Raji (cell line): Measurements from ENCODE around the gene NAA15.

Experiments
- POLR2A ChIP-seq: IDR thresholded peaks from 2 replicates; pipeline ENCODE4 v1.6.1; 2011; ENCODE audit warnings: low read depth, low read length, control low read depth; ENCODE audit not compliant: insufficient read depth

Gene NAA15

DNA sequence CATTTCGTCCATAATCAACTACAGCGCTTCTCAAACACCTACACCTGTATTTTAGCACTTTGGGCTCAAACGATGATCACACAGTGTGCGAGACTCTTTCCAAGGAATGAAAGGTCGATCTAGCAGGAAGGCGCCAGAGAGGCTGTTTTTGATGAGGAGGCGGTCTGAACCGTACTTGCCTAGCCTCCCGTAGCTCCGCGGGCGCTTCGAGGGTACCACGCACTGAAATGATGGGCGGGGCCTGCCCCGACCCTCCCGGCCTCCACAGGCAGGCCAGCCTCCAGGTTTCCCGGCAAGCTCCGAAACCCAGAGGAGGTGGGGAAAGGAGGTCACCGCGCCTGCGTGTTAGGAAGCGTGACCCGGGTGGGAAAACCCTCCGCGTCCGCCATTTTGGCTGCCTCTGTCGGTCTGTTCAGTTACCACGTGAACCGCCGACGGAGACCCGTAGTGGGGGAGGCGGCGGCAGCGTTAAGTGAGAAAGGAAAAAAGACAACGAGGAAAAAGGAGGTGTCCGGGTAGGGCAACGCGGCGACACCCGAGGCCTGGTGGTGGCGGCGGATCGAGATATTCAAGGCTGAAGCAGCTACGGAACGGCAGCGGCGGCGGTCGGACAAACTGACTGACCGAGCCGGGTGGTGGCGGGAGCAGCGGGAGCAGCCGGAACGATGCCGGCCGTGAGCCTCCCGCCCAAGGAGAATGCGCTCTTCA is at the start of gene NAA15:
Gene NAA15, plus strand, starts transcription at position 393 of the 708 bp plus-strand sequence. Its CDS starts 273 bp downstream, at position 666.
- peak; percentile 87 for TF ChIP-seq POLR2A

DNA sequence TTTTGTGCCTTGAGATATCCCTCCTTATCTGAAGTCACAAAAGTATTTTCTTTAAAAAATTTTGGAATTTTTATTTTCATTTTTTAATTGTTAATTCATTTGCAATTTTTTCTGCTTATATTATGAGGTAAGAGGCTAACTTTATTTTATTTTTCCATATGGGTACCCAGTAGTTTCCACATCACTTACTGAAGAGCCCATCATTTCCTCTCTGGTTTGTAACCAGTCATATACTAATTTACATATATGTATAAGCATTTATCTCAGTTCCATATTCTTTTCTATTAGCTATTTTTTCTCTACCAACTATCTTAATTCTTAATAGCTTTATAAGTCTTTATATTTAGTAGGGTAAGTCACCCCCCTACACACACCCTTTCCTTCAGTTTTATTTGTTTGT is 48.3 kb upstream of the NAA15 start:
- TF ChIP-seq POLR2A: no peak

DNA sequence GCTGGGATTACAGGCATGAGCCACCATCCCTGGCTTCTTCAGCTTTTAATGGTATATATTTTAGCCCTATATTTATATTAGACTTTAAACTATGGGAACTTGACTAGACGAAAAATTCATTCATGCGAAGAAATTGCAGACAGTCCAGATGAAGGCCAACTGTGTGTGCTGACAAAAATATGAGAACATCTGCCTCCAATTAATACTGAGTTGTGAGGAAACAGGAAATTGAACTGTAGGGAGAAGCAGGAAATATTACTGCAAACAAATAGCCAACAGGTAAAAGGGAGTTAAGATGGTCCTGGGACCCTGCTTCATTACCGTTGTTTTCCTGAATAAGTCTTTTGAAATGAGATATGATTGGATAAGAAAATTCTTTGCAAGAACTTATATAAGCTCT is 47.6 kb upstream of the NAA15 start:
- no peak for TF ChIP-seq POLR2A

DNA sequence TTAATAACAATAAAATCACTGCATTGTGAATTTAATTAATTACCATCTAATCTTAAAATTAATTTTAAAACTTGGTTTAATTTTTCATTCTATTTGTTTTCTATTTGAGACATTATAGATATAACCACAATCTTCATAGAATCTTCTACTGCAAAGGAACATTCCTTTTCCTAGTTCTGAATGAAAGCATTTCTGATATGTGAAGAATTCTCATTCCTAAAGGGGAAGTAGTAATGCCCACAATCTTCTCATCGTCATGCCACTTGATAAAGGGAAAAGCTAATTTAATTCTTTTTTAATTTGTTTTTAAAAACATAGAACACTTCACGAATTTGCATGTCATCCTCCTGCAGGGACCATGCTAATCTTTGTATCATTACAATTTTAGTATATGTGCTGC is 45.0 kb upstream of the NAA15 start:
- no peak for TF ChIP-seq POLR2A

DNA sequence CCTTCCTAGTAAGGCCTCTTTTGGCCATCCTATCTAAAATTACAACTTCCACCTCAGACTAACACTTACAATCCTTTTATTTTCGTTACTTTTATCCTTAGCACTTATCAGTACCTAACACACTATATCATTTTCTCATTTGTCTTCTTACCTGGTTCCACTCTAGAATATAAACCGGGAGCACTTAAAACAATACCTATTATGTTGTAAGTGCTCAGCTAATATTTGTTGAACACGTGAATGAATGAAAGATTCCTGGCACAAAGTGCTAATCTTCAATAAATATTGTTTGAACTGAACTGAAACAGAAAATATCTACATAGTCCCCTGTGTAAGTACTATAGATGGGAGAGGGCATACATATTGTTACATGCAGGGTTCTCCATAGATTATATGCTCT is 35.7 kb upstream of the NAA15 start:
- TF ChIP-seq POLR2A: no peak

DNA sequence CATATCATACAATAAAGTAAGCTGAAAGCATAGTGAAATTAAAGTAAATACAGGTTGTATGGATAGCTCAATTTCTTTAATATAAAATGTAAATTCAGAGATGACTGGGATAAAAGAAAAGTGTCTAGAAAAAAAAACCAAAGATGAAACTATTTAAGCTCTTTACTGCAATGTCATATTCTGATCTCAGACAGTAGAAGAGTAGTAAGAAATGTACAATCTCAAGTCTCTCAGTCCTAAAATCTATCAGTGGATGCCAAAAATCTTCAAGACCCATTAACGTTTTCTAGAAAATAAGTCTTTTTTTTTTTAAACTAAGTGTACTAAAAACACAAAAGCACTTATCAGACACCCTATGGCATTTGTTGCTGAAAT is 35.1 kb upstream of the NAA15 start:
- TF ChIP-seq POLR2A: no peak

DNA sequence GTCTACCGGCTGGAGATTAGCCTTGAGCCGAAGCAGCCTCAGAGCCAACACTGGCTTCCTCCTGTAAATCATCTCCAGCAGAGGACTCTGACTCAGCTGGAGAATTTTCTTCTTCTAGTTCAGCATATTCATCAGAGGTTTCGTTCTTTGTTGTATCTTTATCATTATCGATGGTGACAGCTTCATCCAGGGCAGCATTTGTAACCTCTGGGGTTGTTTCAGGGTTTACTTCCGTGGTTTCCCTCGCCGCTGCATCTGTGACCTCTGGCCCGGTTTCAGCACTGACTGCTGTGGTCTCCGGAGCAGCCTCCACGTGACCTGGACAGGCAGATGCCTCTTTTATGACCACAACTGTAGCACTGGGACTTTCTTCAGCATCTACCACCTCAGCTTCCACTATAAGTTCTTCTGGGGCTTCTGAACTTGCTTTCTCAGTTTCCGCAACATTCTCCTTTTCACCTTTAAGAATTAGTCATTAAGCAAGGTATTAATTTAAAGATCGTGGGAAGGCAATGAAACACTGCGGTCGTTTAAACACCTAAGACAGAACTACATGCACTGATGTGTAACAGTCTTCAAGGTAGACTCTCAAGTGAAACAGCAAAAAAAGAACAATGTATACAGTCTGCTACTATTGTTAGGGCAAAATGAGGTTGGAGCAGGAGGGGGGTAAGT is 34.6 kb upstream of the NAA15 start:
- TF ChIP-seq POLR2A: peak; percentile 58

DNA sequence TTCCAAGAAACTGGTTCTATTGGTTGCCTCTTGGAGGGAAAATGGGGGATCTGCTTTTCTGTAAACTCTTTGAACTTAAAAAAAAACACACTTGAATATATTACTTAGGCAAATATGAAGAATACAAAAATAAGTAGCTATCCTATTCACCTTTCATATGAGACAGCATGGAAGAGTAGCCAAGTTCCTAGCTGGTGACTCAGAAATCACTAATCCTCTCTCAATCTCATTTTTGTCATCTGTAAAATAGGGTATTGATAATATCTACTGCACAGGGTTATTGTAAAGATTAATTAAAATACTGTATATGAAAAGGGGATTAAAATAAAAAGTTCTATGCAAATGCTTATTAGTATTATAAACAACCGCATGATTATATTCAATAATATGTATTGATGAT is 34.0 kb upstream of the NAA15 start:
- TF ChIP-seq POLR2A: no peak

DNA sequence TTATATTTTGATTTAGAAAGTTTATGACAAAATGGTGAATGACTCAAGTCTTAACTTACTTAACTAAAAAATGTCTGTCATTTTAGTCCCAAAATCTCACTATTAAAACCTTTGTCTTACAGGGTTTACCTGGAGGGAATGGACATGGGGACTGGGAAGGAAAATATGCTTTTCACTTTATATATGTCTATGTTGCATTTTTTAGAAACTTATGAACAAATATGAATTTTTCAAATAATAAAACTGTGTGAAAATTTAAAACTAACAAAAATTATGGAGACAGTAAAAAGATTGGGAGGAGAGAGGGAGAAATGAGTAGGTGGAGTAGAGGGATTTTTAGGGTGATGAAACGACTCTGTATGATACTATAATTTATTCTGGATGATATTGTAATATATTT is 27.5 kb upstream of the NAA15 start:
- TF ChIP-seq POLR2A: no peak

DNA sequence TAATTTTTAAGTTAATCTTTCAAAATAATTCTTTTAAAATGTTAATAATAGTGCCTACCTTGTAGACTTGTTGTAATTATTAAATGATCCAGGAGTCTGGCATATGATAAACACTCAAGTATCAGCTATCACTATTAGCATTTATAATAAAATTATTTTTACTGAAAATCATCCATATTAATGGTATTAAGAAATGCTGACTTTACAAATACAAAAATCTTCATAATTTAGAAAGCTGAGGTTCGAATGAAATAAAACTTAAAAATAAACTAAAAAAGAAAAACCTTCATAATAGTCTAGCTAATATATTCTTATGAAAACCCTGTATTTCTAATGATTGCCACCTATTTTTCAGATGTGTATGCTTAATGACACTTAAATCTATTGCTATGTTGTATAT is 26.5 kb upstream of the NAA15 start:
- TF ChIP-seq POLR2A: no peak

DNA sequence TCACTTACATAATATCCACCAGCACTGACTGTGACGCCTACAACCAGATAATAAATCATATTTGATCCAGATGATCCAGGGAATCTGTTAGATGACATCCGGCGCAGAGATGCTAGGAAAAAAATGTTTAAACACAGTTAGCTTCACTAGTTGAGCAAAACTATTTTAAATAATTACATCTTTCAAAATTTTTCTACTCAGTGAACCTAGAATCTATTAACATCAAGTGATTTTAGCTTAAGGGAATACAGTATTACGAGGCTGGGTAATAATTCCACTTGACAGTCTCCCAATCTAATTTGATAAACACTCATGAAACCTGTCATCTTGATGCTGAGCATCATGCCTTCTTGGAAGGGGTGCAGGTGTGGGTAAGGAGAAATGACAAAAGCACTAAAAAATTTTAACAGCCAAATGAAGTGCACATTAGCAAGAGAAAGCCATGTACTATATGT is 26.0 kb upstream of the NAA15 start:
- no peak for TF ChIP-seq POLR2A

DNA sequence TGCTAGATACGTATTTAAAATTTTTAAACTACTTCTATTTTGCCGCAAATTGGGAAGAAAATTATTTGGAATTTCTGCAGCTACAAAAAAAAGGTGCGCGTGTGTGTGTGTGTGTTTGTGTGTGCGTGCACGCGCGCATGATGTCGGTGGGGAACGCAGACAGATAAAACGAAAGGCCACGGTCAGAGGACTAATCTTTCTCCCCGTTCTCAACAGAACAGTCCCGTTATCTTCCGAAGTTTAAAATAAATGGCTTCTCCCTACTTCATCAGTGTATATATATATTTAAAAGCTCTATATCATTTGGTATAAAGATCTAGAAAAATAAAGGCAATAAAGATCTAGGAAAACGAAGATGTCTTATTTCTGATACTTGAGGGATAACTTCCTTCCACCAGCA is 22.8 kb upstream of the NAA15 start:
- no peak for TF ChIP-seq POLR2A

DNA sequence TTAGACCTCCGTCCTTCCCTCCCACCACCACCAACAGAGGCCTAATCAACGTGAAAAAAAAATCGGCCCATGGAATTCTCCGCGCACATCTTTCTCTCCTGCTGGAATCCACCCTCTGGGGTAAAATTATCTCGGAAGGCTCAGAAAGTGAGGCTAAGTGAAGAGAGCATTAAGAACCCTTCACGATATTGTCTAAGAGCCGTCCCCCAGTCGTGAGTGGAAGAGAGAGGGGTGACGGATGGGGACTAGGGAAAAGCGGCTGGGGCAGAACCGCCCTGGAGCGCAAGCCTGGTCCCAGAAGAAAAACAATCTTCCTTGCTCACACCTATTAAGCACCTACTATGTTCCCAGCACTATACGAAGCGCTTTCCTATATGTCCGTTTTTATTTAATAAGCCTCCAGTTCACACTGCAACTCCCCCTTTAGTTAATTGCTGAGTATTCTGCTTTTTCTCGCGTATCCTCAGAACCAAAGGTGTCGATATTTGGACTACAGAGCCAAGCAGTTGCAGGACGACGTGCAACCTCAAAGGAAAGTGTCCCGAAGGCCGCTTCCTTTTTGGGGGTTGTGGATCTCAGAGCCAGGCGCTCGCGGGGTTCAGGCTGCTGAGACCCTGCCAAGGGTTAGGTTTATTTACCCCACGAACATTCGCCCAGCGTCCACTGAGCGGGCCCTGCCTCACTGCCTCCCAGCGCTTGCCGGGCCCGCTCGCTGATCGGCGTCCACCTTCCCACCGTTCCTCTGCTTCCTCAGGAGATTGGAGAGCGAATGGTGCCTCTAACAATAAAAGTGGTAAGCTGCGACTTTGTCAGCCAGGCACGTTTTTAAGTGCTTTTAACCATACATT is 22.2 kb upstream of the NAA15 start:
- no peak for TF ChIP-seq POLR2A

DNA sequence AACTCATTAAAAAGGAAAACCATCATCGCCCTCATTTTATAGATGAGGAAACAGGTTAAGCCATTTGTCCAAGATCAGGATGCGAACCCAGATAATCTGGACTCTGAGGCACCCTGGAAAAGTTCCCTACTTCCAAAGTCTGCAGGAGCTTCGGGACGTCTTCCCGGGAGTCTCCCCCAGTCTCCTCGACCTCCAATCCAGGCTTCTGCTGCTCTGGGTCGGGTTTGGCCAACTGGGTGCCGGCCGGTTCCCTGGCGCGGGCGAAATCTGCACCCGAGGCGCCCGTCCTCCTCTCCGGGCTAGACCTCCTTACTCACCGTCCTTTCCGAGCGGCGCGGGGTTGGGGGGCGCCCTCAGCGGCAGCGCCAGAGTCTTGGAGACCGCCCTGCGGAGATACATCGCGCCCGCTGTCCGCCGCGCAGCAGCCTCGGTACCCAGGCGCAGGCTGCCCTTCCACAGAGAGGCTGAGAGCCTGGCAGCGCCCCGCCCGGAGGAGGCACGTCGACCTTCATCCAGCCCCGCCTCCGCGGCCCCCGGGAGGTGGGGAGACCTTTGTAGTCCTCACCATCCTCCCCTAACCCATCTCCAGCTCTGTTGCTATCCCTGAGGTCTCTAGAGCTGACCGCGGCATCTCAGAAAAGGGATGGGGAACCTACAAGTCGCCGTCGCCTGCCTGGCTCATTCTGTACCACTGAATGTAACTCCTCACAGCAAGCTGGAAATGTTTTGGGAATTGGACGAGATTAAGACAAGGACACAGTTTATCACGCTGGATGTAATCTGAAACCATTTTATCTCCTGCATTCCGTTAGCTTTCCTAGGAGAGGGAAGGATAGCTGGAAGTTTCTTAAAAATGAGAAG is 21.3 kb upstream of the NAA15 start, which contains the start of gene MGARP:
Gene MGARP, minus strand, starts transcription at position 466 of the 861 bp plus-strand sequence. Its CDS starts 67 bp downstream, at position 399.
- no peak for TF ChIP-seq POLR2A
